Brain microvascular endothelial cell (primary cell): Measurements from ENCODE around the gene SETD1B.
A peak's percentile ranks its signal among the peaks of the same experiment; 100 is the strongest.

Experiments used
- DNase-seq: peaks from one replicate; pipeline ENCODE4 v3.0.0-alpha.2; 2020
- H3K27ac ChIP-seq: fragments of 250-450 bp; sonication (Bioruptor Pico); 2 replicates; pipeline ENCODE4 v1.5.1; 2020; ENCODE audit warnings: mild to moderate bottlenecking, moderate library complexity
- H3K27me3 ChIP-seq: fragments of 250-450 bp; sonication (Bioruptor Pico); replicated peaks from 2 replicates; pipeline ENCODE4 v1.5.1; 2020; ENCODE audit warnings: mild to moderate bottlenecking
- H3K36me3 ChIP-seq: fragments of 250-450 bp; sonication (Bioruptor Pico); replicated peaks from 2 replicates; pipeline ENCODE4 v1.5.1; 2020; ENCODE audit warnings: mild to moderate bottlenecking
- H3K4me3 ChIP-seq: 2 replicates; pipeline ENCODE4 v1.5.1; 2011; ENCODE audit warnings: low read depth, mild to moderate bottlenecking, control low read depth, low read length, moderate library complexity
- CTCF ChIP-seq: IDR thresholded peaks from 2 replicates; pipeline ENCODE4 v1.5.1; 2011; ENCODE audit warnings: low read depth, mild to moderate bottlenecking, moderate library complexity, low read length, control low read depth, inconsistent platforms; ENCODE audit errors: missing control alignments
- in situ Hi-C: cut with HindIII; loops from 2 replicates; pipeline ENCODE4 v1.10.0; 2017; ENCODE audit warnings: low sequenced_read_pairs, low pct_ligation_motif_present

SETD1B gene

GRCh38 chr12:121805171-121806008 is 1.6 kb downstream of the SETD1B start:
- no peaks in the 10 kb centered on the region for H3K27me3 ChIP-seq
- no peak for DNase-seq
- no peak overlapping the region for H3K27ac ChIP-seq
- no peak for TF ChIP-seq CTCF
- in situ Hi-C loops, result no loop called here
- peaks cover 25% of the 10 kb centered on the region for H3K36me3 ChIP-seq
- peak overlapping the region; percentile 68 for H3K4me3 ChIP-seq

- Histone ChIP-seq H3K4me3 (peak overlapping the region; percentile 68), H3K27me3 (no peaks in the 10 kb centered on the region), H3K27ac (peak overlapping the region; percentile 14), H3K36me3 (peaks cover 32% of the 10 kb centered on the region)
- in situ Hi-C loops, result no loop called here
- DNase-seq, result no peak
- TF ChIP-seq CTCF, result no peak
Measured at GRCh38 chr12:121806009-121806545, 2.3 kb downstream of the SETD1B start.

- Histone ChIP-seq H3K36me3 (peaks cover 39% of the 10 kb centered on the region), H3K27me3 (no peaks in the 10 kb centered on the region), H3K4me3 (peak overlapping the region; percentile 68), H3K27ac (peak overlapping the region; percentile 14)
- TF ChIP-seq CTCF, result no peak
- in situ Hi-C loops, result no loop called here
- DNase-seq, result no peak
Measured at GRCh38 chr12:121806546-121807423, 3.0 kb downstream of the SETD1B start.

GRCh38 chr12:121807642-121808347 is 4.0 kb downstream of the SETD1B start:
- Histone ChIP-seq H3K4me3 (no peak overlapping the region), H3K27ac (no peak overlapping the region), H3K36me3 (peaks cover 39% of the 10 kb centered on the region), H3K27me3 (no peaks in the 10 kb centered on the region)
- no peak for DNase-seq
- no peak for TF ChIP-seq CTCF
- in situ Hi-C loops, result no loop called here

GRCh38 chr12:121808623-121809022 is 4.8 kb downstream of the SETD1B start:
- Histone ChIP-seq H3K4me3 (no peak overlapping the region), H3K27ac (no peak overlapping the region), H3K27me3 (no peaks in the 10 kb centered on the region), H3K36me3 (peaks cover 46% of the 10 kb centered on the region)
- TF ChIP-seq CTCF, result no peak
- in situ Hi-C loops, result no loop called here
- no peak for DNase-seq
